Fibroblast of mammary gland (primary cell): ENCODE measurements around the gene KATNAL2.

ENCODE experiments used
- DNase-seq: peaks from one replicate; pipeline ENCODE4 v3.0.0-alpha.2; 2010; ENCODE audit warnings: low read depth
- H3K4me3 ChIP-seq: 2 replicates; pipeline ENCODE4 v1.5.1; 2011; ENCODE audit warnings: low read depth, mild to moderate bottlenecking, low read length, moderate library complexity; ENCODE audit not compliant: control insufficient read depth
- CTCF ChIP-seq: conservative IDR thresholded peaks from 2 replicates; pipeline ENCODE4 v1.5.1; 2011; ENCODE audit warnings: low read depth, low read length, inconsistent platforms; ENCODE audit not compliant: control insufficient read depth, insufficient read depth

KATNAL2 gene

GRCh38 chr18:46909497-46909896 is 7.9 kb upstream of the KATNAL2 start:
- TF ChIP-seq CTCF, result no peak
- no peak for DNase-seq
- H3K4me3 ChIP-seq, result no peak overlapping the region

GRCh38 chr18:46910856-46911255 is 6.5 kb upstream of the KATNAL2 start:
- DNase-seq, result no peak

DNA sequence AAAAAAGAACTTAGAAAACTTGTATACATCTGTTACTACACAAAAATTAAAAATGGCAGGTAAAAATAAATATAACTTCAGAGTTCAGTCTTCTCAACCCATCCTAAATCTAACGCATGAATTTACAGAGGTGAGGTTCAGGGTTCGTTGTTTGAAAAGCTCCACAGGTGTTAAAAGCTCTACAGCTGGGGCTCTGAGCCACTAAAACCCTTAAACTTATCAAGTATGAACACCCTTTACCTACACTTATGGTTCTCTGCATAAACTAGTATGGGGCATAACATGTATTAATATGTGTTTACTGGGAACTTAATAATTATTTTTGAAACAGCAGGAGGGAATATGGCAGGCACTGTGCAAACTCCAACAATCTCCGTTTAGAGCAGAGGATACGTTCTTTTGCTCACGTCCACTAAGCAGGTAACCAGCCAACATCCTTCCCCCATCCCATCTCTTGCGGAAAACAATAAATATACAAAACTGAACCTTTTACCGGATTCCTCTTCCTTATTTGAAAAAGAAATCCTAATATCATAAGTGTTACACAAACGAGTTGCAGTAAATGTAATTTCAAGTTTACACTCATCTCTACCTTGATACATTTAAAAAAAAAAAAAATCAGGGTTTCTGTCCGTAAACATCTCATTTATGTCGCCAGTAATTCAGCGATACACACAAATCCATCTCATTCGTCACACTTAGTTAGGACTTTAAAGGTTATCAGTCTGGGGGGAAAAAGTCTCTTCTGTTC is 1.4 kb upstream of the KATNAL2 start:
- no peak for TF ChIP-seq CTCF
- peak overlapping the region; percentile 59 for H3K4me3 ChIP-seq
- DNase-seq, result no peak

More at GRCh38 chr18:46910856-46911255, 6.5 kb upstream of the KATNAL2 start:
- TF ChIP-seq CTCF, result no peak
- no peak overlapping the region for H3K4me3 ChIP-seq

DNA sequence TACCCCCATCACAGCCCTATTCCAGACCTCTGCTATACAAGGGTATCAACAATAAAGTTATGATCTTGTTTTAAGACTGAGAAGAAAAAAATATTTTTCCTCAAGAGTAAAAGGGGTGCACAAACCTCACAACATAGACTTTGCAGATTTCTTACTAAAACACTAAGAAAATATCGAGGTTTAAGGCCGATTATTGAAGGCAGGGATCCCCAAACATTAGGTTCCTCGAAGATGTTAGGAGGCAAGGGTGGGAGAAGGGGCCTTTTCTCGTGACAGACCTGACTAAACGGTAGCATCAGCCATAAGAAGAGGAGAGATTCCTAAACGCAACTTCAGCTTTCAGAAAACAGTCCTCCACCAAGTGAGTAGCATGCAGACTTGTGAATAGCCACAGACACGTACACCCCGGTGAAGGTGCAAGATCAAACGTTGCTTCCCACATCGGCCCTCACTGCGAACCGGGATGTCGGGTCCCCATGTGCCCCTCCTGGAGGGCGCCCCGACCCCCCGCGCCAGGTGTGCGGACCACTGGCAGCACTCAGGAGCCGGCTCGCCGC is 773 bp upstream of the KATNAL2 start:
- TF ChIP-seq CTCF, result no peak
- peak; percentile 37 for DNase-seq
- peak overlapping the region; percentile 59 for H3K4me3 ChIP-seq

- TF ChIP-seq CTCF, result no peak
- DNase-seq, result peak; percentile 58
- H3K4me3 ChIP-seq, result peak overlapping the region; percentile 59
Observed at GRCh38 chr18:46917803-46918600, 600 bp downstream of the KATNAL2 start.

GRCh38 chr18:46920067-46920466 is 2.7 kb downstream of the KATNAL2 start:
- no peak for DNase-seq

More at GRCh38 chr18:46920067-46920466, 2.7 kb downstream of the KATNAL2 start:
- H3K4me3 ChIP-seq, result no peak overlapping the region
- no peak for TF ChIP-seq CTCF
